Smooth muscle cell of the brain vasculature (primary cell): ENCODE data around the gene ANKRD60.

Experiments
- DNase-seq: peaks from one replicate; pipeline ENCODE4 v3.0.0-alpha.2; 2012; ENCODE audit warnings: low read depth, low spot score

Gene ANKRD60

GRCh38 chr20:58244517-58245030 lies 16.1 kb upstream of the ANKRD60 start:
- no peak for DNase-seq

- DNase-seq: no peak
These were observed 15.4 kb upstream of the ANKRD60 start for GRCh38 chr20:58243653-58244410.

- DNase-seq: no peak
These were observed 14.4 kb upstream of the ANKRD60 start for GRCh38 chr20:58242824-58243223.

- DNase-seq: no peak
These were observed 13.5 kb upstream of the ANKRD60 start for GRCh38 chr20:58241766-58242465.

GRCh38 chr20:58240471-58240870 lies 12.0 kb upstream of the ANKRD60 start:
- no peak for DNase-seq

- DNase-seq: no peak
These were observed 10.8 kb upstream of the ANKRD60 start for GRCh38 chr20:58239216-58239615.

GRCh38 chr20:58238490-58238889 lies 10.0 kb upstream of the ANKRD60 start:
- no peak for DNase-seq

- DNase-seq: no peak
These were observed 9.1 kb upstream of the ANKRD60 start for GRCh38 chr20:58237318-58238132.

GRCh38 chr20:58236612-58237317 lies 8.3 kb upstream of the ANKRD60 start:
- DNase-seq: peak; percentile 28

GRCh38 chr20:58235010-58235409 lies 6.6 kb upstream of the ANKRD60 start:
- no peak for DNase-seq

- no peak for DNase-seq
These were observed 5.6 kb upstream of the ANKRD60 start for GRCh38 chr20:58233881-58234528.

GRCh38 chr20:58233393-58233792 lies 4.9 kb upstream of the ANKRD60 start:
- no peak for DNase-seq

GRCh38 chr20:58231683-58232082 lies 3.2 kb upstream of the ANKRD60 start:
- no peak for DNase-seq

- no peak for DNase-seq
These were observed 845 bp upstream of the ANKRD60 start for GRCh38 chr20:58229198-58229798.

- DNase-seq: no peak
These were observed 360 bp downstream of the ANKRD60 start for GRCh38 chr20:58228103-58228483.

- no peak for DNase-seq
These were observed 906 bp downstream of the ANKRD60 start for GRCh38 chr20:58227391-58228102.

- DNase-seq: no peak
These were observed 2.8 kb downstream of the ANKRD60 start for GRCh38 chr20:58225452-58226200.

- no peak for DNase-seq
These were observed 3.5 kb downstream of the ANKRD60 start for GRCh38 chr20:58224974-58225373.

- no peak for DNase-seq
These were observed 4.4 kb downstream of the ANKRD60 start for GRCh38 chr20:58224097-58224496.
